ENCODE data around the gene LDLRAD3. TPM values are rescaled to one million over a fixed set of nuclear protein-coding genes. Genes with fewer than 3 reads are reported as not detected.

Gene LDLRAD3
- total RNA-seq, 1 donor from 2014 or later, result 21.6 TPM

DNA sequence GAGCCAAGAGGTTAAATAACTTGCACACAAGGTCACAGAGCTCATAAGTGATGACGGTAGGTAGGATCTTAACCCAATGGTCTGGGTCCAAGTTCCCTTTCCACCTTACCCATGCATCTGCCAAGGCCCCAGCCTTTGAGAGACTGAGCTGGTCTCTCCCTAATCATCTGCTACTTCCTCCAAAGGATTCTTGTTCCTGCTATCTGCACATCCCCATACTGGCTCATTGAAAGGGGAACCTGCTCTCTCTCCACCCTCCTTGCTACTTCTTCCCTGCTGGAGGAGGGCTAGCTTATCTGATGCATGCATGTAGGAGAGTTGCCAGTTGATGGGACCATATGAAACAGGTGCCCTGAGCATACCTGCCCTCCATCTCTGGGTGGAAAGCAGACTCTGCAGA, 297.6 kb downstream of the LDLRAD3 start:
- TF ChIP-seq, protein P1, sequence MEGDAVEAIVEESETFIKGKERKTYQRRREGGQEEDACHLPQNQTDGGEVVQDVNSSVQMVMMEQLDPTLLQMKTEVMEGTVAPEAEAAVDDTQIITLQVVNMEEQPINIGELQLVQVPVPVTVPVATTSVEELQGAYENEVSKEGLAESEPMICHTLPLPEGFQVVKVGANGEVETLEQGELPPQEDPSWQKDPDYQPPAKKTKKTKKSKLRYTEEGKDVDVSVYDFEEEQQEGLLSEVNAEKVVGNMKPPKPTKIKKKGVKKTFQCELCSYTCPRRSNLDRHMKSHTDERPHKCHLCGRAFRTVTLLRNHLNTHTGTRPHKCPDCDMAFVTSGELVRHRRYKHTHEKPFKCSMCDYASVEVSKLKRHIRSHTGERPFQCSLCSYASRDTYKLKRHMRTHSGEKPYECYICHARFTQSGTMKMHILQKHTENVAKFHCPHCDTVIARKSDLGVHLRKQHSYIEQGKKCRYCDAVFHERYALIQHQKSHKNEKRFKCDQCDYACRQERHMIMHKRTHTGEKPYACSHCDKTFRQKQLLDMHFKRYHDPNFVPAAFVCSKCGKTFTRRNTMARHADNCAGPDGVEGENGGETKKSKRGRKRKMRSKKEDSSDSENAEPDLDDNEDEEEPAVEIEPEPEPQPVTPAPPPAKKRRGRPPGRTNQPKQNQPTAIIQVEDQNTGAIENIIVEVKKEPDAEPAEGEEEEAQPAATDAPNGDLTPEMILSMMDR (IDR thresholded peaks at IDR 0.05), result no peak
- no peak for DNase-seq (ENCODE audit: low spot score in 2 of 2)
- Histone ChIP-seq H3K4me1 (no peaks in the 10 kb centered on the region), H3K9me3 (no peaks in the 10 kb centered on the region), H3K4me3 (no peak overlapping the region), H3K27ac (no peak overlapping the region), H3K27me3 (no peaks in the 10 kb centered on the region), H3K36me3 (no peaks in the 10 kb centered on the region)
- intact Hi-C loops (cut with DNase I), result no loop called here

DNA sequence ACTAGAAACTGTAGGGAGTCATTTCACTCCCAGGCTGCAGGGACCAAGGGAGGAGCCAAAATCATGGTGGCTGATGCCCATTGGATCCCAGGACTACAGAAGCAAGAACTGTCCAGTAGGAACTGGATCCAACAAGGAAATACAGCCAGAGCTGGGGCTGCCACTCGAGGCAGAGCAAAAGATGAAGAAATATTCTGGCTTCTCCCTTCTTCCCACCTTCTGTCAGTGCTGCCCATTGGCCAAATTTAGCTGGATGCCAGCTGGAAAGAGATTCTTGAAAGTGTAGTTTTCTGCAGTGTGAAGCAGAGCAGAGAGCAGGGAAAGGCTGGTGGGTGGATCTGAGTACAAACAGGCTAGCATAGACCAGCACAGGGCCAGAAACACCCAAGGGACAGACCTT, 299.8 kb downstream of the LDLRAD3 start:
- Histone ChIP-seq H3K36me3 (no peaks in the 10 kb centered on the region), H3K27ac (no peak overlapping the region), H3K27me3 (no peaks in the 10 kb centered on the region), H3K4me1 (no peaks in the 10 kb centered on the region), H3K4me3 (no peak overlapping the region), H3K9me3 (no peaks in the 10 kb centered on the region)
- no peak for DNase-seq (ENCODE audit: low spot score in 2 of 2)
- intact Hi-C loops (cut with DNase I), result no loop called here
- TF ChIP-seq, protein P1 (IDR thresholded peaks at IDR 0.05), result no peak

DNA sequence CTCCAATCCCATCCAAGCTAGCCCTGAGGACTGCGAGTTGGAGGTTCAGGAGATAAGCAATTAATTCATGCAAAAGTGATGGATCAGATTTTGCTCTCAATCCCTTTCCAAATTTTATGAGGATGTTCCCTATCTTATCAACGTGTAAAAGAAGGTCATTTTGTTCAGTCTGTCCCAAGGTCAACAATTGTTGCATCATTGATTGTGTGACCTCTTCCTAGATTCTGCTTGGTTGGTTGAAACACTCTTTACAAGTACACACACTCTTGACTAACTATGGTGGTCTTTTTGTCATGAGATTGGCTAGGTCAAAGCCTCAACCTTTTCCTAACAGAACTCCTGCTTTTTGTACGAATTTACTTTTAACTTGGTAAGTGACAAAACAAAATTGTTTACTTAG, 303.6 kb downstream of the LDLRAD3 start:
- no peak for DNase-seq (ENCODE audit: low spot score in 2 of 2)
- TF ChIP-seq, protein P1 (IDR thresholded peaks at IDR 0.05), result no peak
- intact Hi-C loops (cut with DNase I), result no loop called here

DNA sequence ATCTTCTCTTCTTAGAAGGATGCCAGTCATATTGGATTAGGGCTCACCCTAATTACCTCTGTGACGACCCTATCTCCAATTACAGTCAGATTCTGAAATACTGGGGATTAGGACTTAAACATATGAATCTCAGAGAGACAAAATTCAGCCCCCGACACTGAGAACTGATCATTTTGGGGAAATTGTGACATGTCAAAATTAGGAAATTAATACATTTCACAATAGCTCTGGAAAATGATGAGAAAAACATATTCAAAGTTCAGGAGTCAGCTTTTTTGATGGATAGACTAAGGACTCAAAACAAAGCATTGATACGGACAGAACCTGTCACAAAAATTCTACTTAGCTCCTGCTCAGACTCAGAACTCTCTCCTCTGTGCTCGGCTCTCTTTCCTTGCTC, 304.6 kb downstream of the LDLRAD3 start:
- Histone ChIP-seq H3K27ac (no peak overlapping the region), H3K9me3 (no peaks in the 10 kb centered on the region), H3K36me3 (no peaks in the 10 kb centered on the region), H3K4me3 (no peak overlapping the region), H3K27me3 (no peaks in the 10 kb centered on the region), H3K4me1 (no peaks in the 10 kb centered on the region)
- no peak for DNase-seq (ENCODE audit: low spot score in 2 of 2)
- intact Hi-C loops (cut with DNase I), result no loop called here
- TF ChIP-seq, protein P1 (IDR thresholded peaks at IDR 0.05), result no peak

More for the DNA sequence above, 303.6 kb downstream of the LDLRAD3 start:
- H3K4me3 ChIP-seq, result no peak overlapping the region
- H3K4me1 ChIP-seq, result no peaks in the 10 kb centered on the region
- H3K27ac ChIP-seq, result no peak overlapping the region
- H3K27me3 ChIP-seq, result no peaks in the 10 kb centered on the region
- H3K9me3 ChIP-seq, result no peaks in the 10 kb centered on the region
- no peaks in the 10 kb centered on the region for H3K36me3 ChIP-seq

DNA sequence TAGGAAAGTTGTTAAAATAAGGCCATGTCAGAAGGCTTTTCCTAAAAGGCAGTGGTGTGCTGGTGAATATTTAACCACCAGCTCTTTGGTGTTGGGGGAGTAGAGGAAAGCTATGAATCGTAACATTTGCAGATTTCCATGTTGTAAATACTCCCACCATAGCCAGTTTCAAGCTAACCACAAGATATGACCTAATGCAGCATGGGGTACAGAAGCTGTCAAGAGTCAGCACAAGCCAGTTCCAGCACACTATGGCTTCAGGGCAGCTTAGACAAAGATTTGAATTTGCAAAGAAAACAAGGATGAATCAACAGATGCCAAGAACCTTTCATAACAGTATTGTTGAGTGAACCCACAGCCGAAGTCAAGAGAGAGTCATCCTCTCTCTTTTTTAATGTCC, 305.4 kb downstream of the LDLRAD3 start:
- H3K4me1 ChIP-seq, result no peaks in the 10 kb centered on the region
- intact Hi-C loops (cut with DNase I), result no loop called here
- no peaks in the 10 kb centered on the region for H3K9me3 ChIP-seq
- H3K36me3 ChIP-seq, result no peaks in the 10 kb centered on the region
- no peaks in the 10 kb centered on the region for H3K27me3 ChIP-seq
- TF ChIP-seq, protein P1 (IDR thresholded peaks at IDR 0.05), result no peak
- no peak for DNase-seq (ENCODE audit: low spot score in 2 of 2)
- H3K27ac ChIP-seq, result no peak overlapping the region
- no peak overlapping the region for H3K4me3 ChIP-seq

DNA sequence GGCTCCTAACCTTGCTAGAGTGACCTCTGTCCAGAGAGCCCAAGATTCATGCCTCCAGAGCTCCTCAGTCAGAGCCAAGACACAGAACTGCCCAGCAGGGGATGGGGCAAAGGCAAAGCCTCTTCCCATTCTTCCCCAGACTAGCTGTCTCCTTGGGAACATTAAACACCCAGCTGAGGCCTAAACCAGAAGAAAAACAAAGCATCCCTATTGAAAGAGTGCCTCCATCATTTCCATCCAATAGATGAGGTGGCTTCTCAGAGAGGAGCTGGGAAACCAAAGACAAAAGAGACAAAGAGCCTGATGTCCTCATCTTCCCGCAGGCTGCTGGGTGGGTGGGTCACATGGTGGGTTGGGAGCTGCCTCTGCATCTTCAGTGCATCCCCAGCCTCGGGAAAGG, 308.0 kb downstream of the LDLRAD3 start:
- no peaks in the 10 kb centered on the region for H3K4me1 ChIP-seq
- H3K36me3 ChIP-seq, result no peaks in the 10 kb centered on the region
- intact Hi-C loops (cut with DNase I), result no loop called here
- H3K4me3 ChIP-seq, result no peak overlapping the region
- DNase-seq (ENCODE audit: low spot score in 2 of 2), result no peak
- H3K27me3 ChIP-seq, result no peaks in the 10 kb centered on the region
- no peaks in the 10 kb centered on the region for H3K9me3 ChIP-seq
- no peak overlapping the region for H3K27ac ChIP-seq
- TF ChIP-seq, protein P1 (IDR thresholded peaks at IDR 0.05), result no peak
